IMR-90 (cell line): ENCODE measurements around the gene RNPEP. TPM values are rescaled to one million over a fixed set of nuclear protein-coding genes. Genes with fewer than 3 reads are reported as not detected.
A peak's percentile ranks its signal among the peaks of the same experiment; 100 is the strongest.

Experiments used
- ATAC-seq: fragments of 200-7000 bp; cut with Tn5 transposase; 2 replicates; pipeline ENCODE4 v1.9.1; 2020; ENCODE audit warnings: low read depth, mild to moderate bottlenecking, moderate library complexity
- BruUV-seq: library from RNA; stranded (reverse); fragments of 400-500 nt; replicated peaks from 2 replicates; lab custom pipeline; 2021; lab: Mats Ljungman, UMichigan
- CTCF ChIA-PET: fragments of 300-600 bp; formaldehyde crosslinking; extraction: SDS; loops from one replicate; lab custom pipeline; 2021; ENCODE audit warnings: antibody characterized with exemption; lab: Yijun Ruan, JAX
- POLR2A ChIA-PET: fragments of 300-600 bp; sonication (Branson Sonifier 250); formaldehyde crosslinking; loops from one replicate; lab custom pipeline; 2022; ENCODE audit warnings: antibody characterized with exemption; ENCODE audit not compliant: unreplicated experiment; lab: Charles Lee
- DNase-seq: peaks from one replicate; pipeline ENCODE4 v3.0.0; 2013
- H2AFZ ChIP-seq: replicated peaks from 2 replicates; pipeline ENCODE3; 2013; ENCODE audit warnings: low read length, mild to moderate bottlenecking; ENCODE audit not compliant: poor library complexity
- H2AK5ac ChIP-seq: 2 replicates; pipeline ENCODE4 v1.6.1; 2013; ENCODE audit warnings: low read depth, low read length, inconsistent platforms
- H2AK9ac ChIP-seq: replicated peaks from 2 replicates; pipeline ENCODE3; 2013; ENCODE audit warnings: mild to moderate bottlenecking, low read depth, low read length, moderate library complexity; ENCODE audit not compliant: poor library complexity
- H2BK120ac ChIP-seq: 2 replicates; pipeline ENCODE4 v1.6.1; 2013; ENCODE audit warnings: low read depth, low read length, inconsistent platforms
- H2BK15ac ChIP-seq: 3 replicates; pipeline ENCODE4 v1.6.1; 2013; ENCODE audit warnings: low read depth, low read length, inconsistent platforms
- H2BK20ac ChIP-seq: 2 replicates; pipeline ENCODE4 v1.6.1; 2013; ENCODE audit warnings: low read depth, mild to moderate bottlenecking, inconsistent platforms, low read length, moderate library complexity
- H2BK5ac ChIP-seq: 2 replicates; pipeline ENCODE4 v1.6.1; 2013; ENCODE audit warnings: mild to moderate bottlenecking, low read depth, low read length, inconsistent platforms; ENCODE audit not compliant: poor library complexity, severe bottlenecking
- H3K14ac ChIP-seq: replicated peaks from 2 replicates; pipeline ENCODE4 v1.6.1; 2013; ENCODE audit warnings: low read depth, low read length, inconsistent platforms
- H3K18ac ChIP-seq: 2 replicates; pipeline ENCODE4 v1.6.1; 2013; ENCODE audit warnings: low read depth, low read length, control low read depth
- H3K23ac ChIP-seq: 2 replicates; pipeline ENCODE4 v1.6.1; 2013; ENCODE audit warnings: low read depth, low read length, inconsistent platforms
- H3K27ac ChIP-seq: 2 replicates; pipeline ENCODE4 v1.5.1; 2013; ENCODE audit warnings: mild to moderate bottlenecking, control low read depth, low read length; ENCODE audit not compliant: insufficient read depth
- H3K27me3 ChIP-seq: 2 replicates; pipeline ENCODE4 v1.6.1; 2013; ENCODE audit warnings: low read length; ENCODE audit not compliant: control insufficient read depth, insufficient read depth
- H3K36me3 ChIP-seq: 2 replicates; pipeline ENCODE4 v1.6.1; 2013; ENCODE audit warnings: low read length, mixed read lengths; ENCODE audit not compliant: control insufficient read depth, insufficient read depth
- H3K4ac ChIP-seq: 2 replicates; pipeline ENCODE4 v1.6.1; 2013; ENCODE audit warnings: low read depth, low read length, inconsistent platforms
- H3K4me1 ChIP-seq: 2 replicates; pipeline ENCODE4 v1.6.1; 2013; ENCODE audit warnings: low read length, mixed read lengths; ENCODE audit not compliant: control insufficient read depth, insufficient read depth
- H3K4me2 ChIP-seq: 2 replicates; pipeline ENCODE4 v1.6.1; 2013; ENCODE audit warnings: low read depth, mild to moderate bottlenecking, control low read depth, low read length, moderate library complexity
- H3K4me3 ChIP-seq: 2 replicates; pipeline ENCODE4 v1.5.1; 2013; ENCODE audit warnings: low read depth, mild to moderate bottlenecking, control low read depth, low read length, moderate library complexity; ENCODE audit not compliant: insufficient read depth
- H3K56ac ChIP-seq: 2 replicates; pipeline ENCODE4 v1.6.1; 2013; ENCODE audit warnings: low read length, inconsistent platforms; ENCODE audit not compliant: insufficient read depth; ENCODE audit errors: extremely low read depth
- H3K79me1 ChIP-seq, 2 experiments: 2 replicates each; pipeline ENCODE4 v1.6.1; 2013; ENCODE audit warnings: low read length in 2 of 2, inconsistent platforms in 1 of 2, low read depth in 1 of 2
- H3K9ac ChIP-seq: 2 replicates; pipeline ENCODE4 v1.6.1; 2013; ENCODE audit warnings: low read depth, low read length, control low read depth
- H3K9me1 ChIP-seq: 2 replicates; pipeline ENCODE4 v1.6.1; 2013; ENCODE audit warnings: low read length, inconsistent platforms; ENCODE audit not compliant: insufficient read depth
- H3K9me3 ChIP-seq: 2 replicates; pipeline ENCODE4 v1.6.1; 2013; ENCODE audit warnings: low read length; ENCODE audit not compliant: control insufficient read depth, insufficient read depth
- H4K20me1 ChIP-seq: 2 replicates; pipeline ENCODE4 v1.6.1; 2013; ENCODE audit warnings: low read length, inconsistent platforms; ENCODE audit not compliant: insufficient read depth
- H4K5ac ChIP-seq: 2 replicates; pipeline ENCODE4 v1.6.1; 2013; ENCODE audit warnings: mild to moderate bottlenecking, low read depth, low read length, control low read depth
- H4K8ac ChIP-seq, 2 experiments: 2 replicates each; pipeline ENCODE4 v1.6.1; 2013; ENCODE audit warnings: low read depth in 2 of 2, low read length in 2 of 2, control low read depth in 1 of 2, inconsistent platforms in 1 of 2
- H4K91ac ChIP-seq: 2 replicates; pipeline ENCODE4 v1.6.1; 2013; ENCODE audit warnings: low read depth, low read length, inconsistent platforms; ENCODE audit not compliant: insufficient read depth
- BHLHE40 ChIP-seq: fragments of 150-350 bp; IDR thresholded peaks from 2 replicates; pipeline ENCODE4 v1.6.1; 2016; ENCODE audit warnings: mild to moderate bottlenecking, low read depth, low read length
- CEBPB ChIP-seq: IDR thresholded peaks from 2 replicates; pipeline ENCODE4 v1.6.1; 2012; ENCODE audit warnings: low read depth, low read length, improper control_type of control experiment
- CHD1 ChIP-seq: IDR thresholded peaks from 2 replicates; pipeline ENCODE4 v1.6.1; 2012; ENCODE audit warnings: low read depth, low read length, improper control_type of control experiment
- CTCF ChIP-seq: conservative IDR thresholded peaks from 2 replicates; pipeline ENCODE4 v1.5.1; 2012; ENCODE audit warnings: mild to moderate bottlenecking, low read depth, low read length, improper control_type of control experiment
- FOS ChIP-seq: fragments of 150-350 bp; IDR thresholded peaks from 2 replicates; pipeline ENCODE4 v1.6.1; 2016; ENCODE audit warnings: low read depth, low read length
- MAFK ChIP-seq: IDR thresholded peaks from 2 replicates; pipeline ENCODE4 v1.6.1; 2012; ENCODE audit warnings: low read depth, low read length, improper control_type of control experiment
- MAZ ChIP-seq: IDR thresholded peaks from 2 replicates; pipeline ENCODE4 v1.6.1; 2012; ENCODE audit warnings: low read depth, mild to moderate bottlenecking, low read length, improper control_type of control experiment, moderate library complexity, borderline replicate concordance
- MXI1 ChIP-seq: IDR thresholded peaks from 2 replicates; pipeline ENCODE4 v1.6.1; 2012; ENCODE audit warnings: low read depth, mild to moderate bottlenecking, low read length, moderate library complexity, borderline replicate concordance
- NFE2L2 ChIP-seq: fragments of 150-350 bp; IDR thresholded peaks from 2 replicates; pipeline ENCODE4 v1.6.1; 2016; ENCODE audit warnings: low read depth, mild to moderate bottlenecking, low read length
- POLR2A ChIP-seq: IDR thresholded peaks from 2 replicates; pipeline ENCODE4 v1.6.1; 2012; ENCODE audit warnings: mild to moderate bottlenecking, low read depth, low read length
- RAD21 ChIP-seq: IDR thresholded peaks from 2 replicates; pipeline ENCODE4 v1.6.1; 2012; ENCODE audit warnings: low read length, improper control_type of control experiment
- RCOR1 ChIP-seq: IDR thresholded peaks from 2 replicates; pipeline ENCODE4 v1.6.1; 2012; ENCODE audit warnings: mild to moderate bottlenecking, low read length, improper control_type of control experiment; ENCODE audit not compliant: insufficient replicate concordance
- RFX5 ChIP-seq: IDR thresholded peaks from 2 replicates; pipeline ENCODE4 v1.8.0; 2012; ENCODE audit warnings: low read depth, mild to moderate bottlenecking, low read length, moderate library complexity
- SMC3 ChIP-seq: fragments of 150-350 bp; IDR thresholded peaks from 2 replicates; pipeline ENCODE4 v1.6.1; 2016; ENCODE audit warnings: low read depth, mild to moderate bottlenecking, antibody characterized with exemption, low read length, moderate library complexity
- WGBS, 2 experiments: methylation state at CpG; one replicate each; pipeline versions ENCODE4 v1.1.5 to v1.1.7; 2013; ENCODE audit warnings: missing lambda C conversion rate in 2 of 2; ENCODE audit not compliant: insufficient read length in 1 of 2; ENCODE audit errors: extremely low coverage in 2 of 2; 5-methylcytosine and 5-hydroxymethylcytosine counted together
- dilution Hi-C: fragments of 300-500 bp; cut with HindIII; formaldehyde crosslinking; loops from one replicate; pipeline ENCODE4 v1.14.3; 2018; ENCODE audit warnings: low sequenced_read_pairs; ENCODE audit not compliant: unreplicated experiment
- in situ Hi-C: fragments of 300-500 bp; cut with MboI; formaldehyde crosslinking; loops from 3 replicates; pipeline ENCODE4 v1.14.3; 2019; ENCODE audit warnings: low sequenced_read_pairs, inconsistent platforms, mixed read lengths
- intact Hi-C: fragments of 100-400 bp; cut with micrococcal nuclease; formaldehyde crosslinking; loops from 2 replicates; pipeline ENCODE4 v1.10.0; 2022
- polyA plus RNA-seq, 3 experiments: library from polyadenylated mRNA; depleted of rRNA; stranded (reverse); fragments of >200 nt; gene quantifications; 2 replicates each; pipeline ENCODE4 v1.2.3, GENCODE V29; 2012; ENCODE audit warnings: low replicate concordance in 1 of 3
- total RNA-seq: library from RNA; depleted of rRNA; stranded (reverse); fragments of >200 nt; gene quantifications from 2 replicates; pipeline ENCODE4 v1.2.3, GENCODE V29; 2012
- TF ChIP-seq, protein P1 (sequence below): fragments of 150-350 bp; IDR thresholded peaks from 2 replicates; pipeline ENCODE4 v1.6.1; 2017; ENCODE audit warnings: mild to moderate bottlenecking, antibody characterized with exemption, low read length, low read depth
- TF ChIP-seq, protein P2 (sequence below): fragments of 150-350 bp; IDR thresholded peaks from 2 replicates; pipeline ENCODE4 v1.6.1; 2016; ENCODE audit warnings: low read depth, mild to moderate bottlenecking, low read length, moderate library complexity, borderline replicate concordance

RNPEP gene
- total and polyA plus RNA-seq, 2 of the 4 experiments (the other 2 are of a cell fraction): 49.8 to 75.4 TPM

- WGBS, 2 experiments: 89% methylated on average over 2 of the region's 2 CpGs; no CpG with 5 or more reads in 1 of the 2 experiments
- H3K36me3 ChIP-seq: no peaks in the 10 kb centered on the region
- dilution Hi-C loops (no loop called here), intact Hi-C loops (no loop called here), in situ Hi-C loops (no loop called here)
- TF ChIP-seq CEBPB: no peak
- TF ChIP-seq RFX5: no peak
- TF ChIP-seq RAD21: no peak
- TF ChIP-seq, protein P1, sequence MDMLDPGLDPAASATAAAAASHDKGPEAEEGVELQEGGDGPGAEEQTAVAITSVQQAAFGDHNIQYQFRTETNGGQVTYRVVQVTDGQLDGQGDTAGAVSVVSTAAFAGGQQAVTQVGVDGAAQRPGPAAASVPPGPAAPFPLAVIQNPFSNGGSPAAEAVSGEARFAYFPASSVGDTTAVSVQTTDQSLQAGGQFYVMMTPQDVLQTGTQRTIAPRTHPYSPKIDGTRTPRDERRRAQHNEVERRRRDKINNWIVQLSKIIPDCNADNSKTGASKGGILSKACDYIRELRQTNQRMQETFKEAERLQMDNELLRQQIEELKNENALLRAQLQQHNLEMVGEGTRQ: no peak
- TF ChIP-seq, protein P2, sequence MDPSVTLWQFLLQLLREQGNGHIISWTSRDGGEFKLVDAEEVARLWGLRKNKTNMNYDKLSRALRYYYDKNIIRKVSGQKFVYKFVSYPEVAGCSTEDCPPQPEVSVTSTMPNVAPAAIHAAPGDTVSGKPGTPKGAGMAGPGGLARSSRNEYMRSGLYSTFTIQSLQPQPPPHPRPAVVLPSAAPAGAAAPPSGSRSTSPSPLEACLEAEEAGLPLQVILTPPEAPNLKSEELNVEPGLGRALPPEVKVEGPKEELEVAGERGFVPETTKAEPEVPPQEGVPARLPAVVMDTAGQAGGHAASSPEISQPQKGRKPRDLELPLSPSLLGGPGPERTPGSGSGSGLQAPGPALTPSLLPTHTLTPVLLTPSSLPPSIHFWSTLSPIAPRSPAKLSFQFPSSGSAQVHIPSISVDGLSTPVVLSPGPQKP: no peak
- no peak for TF ChIP-seq CTCF
- no peak for TF ChIP-seq POLR2A
- no peak for TF ChIP-seq MAZ
- no peak for TF ChIP-seq BHLHE40
- no peak for TF ChIP-seq MAFK
- no peak for TF ChIP-seq FOS
- no peak for TF ChIP-seq SMC3
- no peak for TF ChIP-seq RCOR1
- no peak for TF ChIP-seq CHD1
- TF ChIP-seq NFE2L2: no peak
- TF ChIP-seq MXI1: no peak
- H2BK5ac ChIP-seq: no peak overlapping the region
- H2BK15ac ChIP-seq: peak overlapping the region; percentile 55; the same call in 1 of the 3 replicates
- H2BK120ac ChIP-seq: peak overlapping the region; percentile 21
- H3K56ac ChIP-seq: no peak overlapping the region
- no peak overlapping the region for H4K8ac ChIP-seq
- H2AK5ac ChIP-seq: peak overlapping the region; percentile 87
- no peak overlapping the region for H3K9ac ChIP-seq
- H2AK9ac ChIP-seq: no peak overlapping the region
- ChIA-PET CTCF (no interaction called here), POLR2A (no interaction called here)
- no peak overlapping the region for H3K4me3 ChIP-seq
- peaks cover 5% of the 10 kb centered on the region; the same call in 1 of the 2 replicates for H4K20me1 ChIP-seq
- H3K4ac ChIP-seq: peak overlapping the region; percentile 34
- no peak overlapping the region for H2AFZ ChIP-seq
- no peak overlapping the region for H4K91ac ChIP-seq
- H3K27me3 ChIP-seq: peaks cover 10% of the 10 kb centered on the region; the same call in 1 of the 2 replicates
- ATAC-seq (no peak), DNase-seq (no peak)
- H3K14ac ChIP-seq: peak overlapping the region; percentile 22; the same call in 1 of the 2 replicates
- peaks cover 15% of the 10 kb centered on the region for H3K9me1 ChIP-seq
- H2BK20ac ChIP-seq: peak overlapping the region; percentile 5
- H3K27ac ChIP-seq: no peak overlapping the region
- H3K4me2 ChIP-seq: no peak overlapping the region
- no peaks in the 10 kb centered on the region for H3K9me3 ChIP-seq
- no peaks in the 10 kb centered on the region for H3K79me1 ChIP-seq
- H3K4me1 ChIP-seq: peaks cover 7% of the 10 kb centered on the region
- H4K5ac ChIP-seq: no peak overlapping the region
- peak overlapping the region; percentile 20 for H3K18ac ChIP-seq
- BruUV-seq: no TSS peak
- H3K23ac ChIP-seq: no peak overlapping the region
Measured at GRCh38 chr1:202029727-202030126, 47.3 kb downstream of the RNPEP start.
